ENCODE measurements around the gene LAGE3. TPM values are rescaled to one million over a fixed set of nuclear protein-coding genes. Genes with fewer than 3 reads are reported as not detected.
A peak's percentile ranks its signal among the peaks of the same experiment; 100 is the strongest.

Gene LAGE3
- total and polyA plus RNA-seq, 10 donors, result 11.8 to 27.7 (median 19.4) TPM

GRCh38 chrX:154441984-154442707, 36.9 kb downstream of the LAGE3 start:
- TF ChIP-seq POLR2AphosphoS5 (IDR thresholded peaks at IDR 0.05), result no peak
- no peak for TF ChIP-seq CTCF (IDR thresholded peaks at IDR 0.05 in 8 of 11, conservative IDR thresholded peaks at IDR 0.05 in 3 of 11)
- TF ChIP-seq POLR2A (IDR thresholded peaks at IDR 0.05), result no peak
- Histone ChIP-seq H3K4me1 (peaks cover 9 to 75% (median 33%) of the 10 kb centered on the region in 6 donors), H3K27me3 (replicated peaks in 1 of 7) (peaks cover 0 to 6% (median 0%) of the 10 kb centered on the region in 7 donors), H3K4me3 (no peak overlapping the region), H3K27ac (peak overlapping the region in 1 of 8 donors; percentile 42), H3K36me3 (peaks cover 0 to 64% (median 18%) of the 10 kb centered on the region in 6 donors), H3K9me3 (no peaks in the 10 kb centered on the region)
- DNase-seq, result peak; percentile 65
- 79 to 95% (median 87%) methylated on average over 8 to 21 of the region's 21 CpGs for WGBS, 5 donors
- intact Hi-C loops (cut with DNase I; ENCODE audit: low total_unique reads), result no loop called here

DNA sequence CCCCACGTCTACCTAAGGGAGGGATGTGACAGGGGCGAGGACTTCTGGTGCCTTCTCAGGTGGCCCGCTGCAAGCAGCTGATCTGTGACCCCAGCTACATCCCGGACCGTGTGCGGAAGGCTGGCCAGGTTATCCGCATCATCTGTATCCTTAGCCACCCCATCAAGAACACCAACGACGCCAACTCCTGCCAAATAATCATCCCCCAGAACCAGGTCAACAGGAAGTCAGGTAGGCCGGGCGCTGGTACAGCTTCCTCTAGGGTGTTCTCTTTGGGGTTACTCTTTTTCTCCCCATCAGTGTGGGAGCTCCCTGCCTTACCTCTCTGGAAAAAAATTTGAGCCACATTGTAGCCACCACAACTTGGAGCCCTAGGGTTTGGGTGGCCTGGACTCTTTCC, 37.5 kb downstream of the LAGE3 start:
- Histone ChIP-seq H3K36me3 (peaks cover 0 to 59% (median 18%) of the 10 kb centered on the region in 6 donors), H3K4me1 (peaks cover 9 to 75% (median 33%) of the 10 kb centered on the region in 6 donors), H3K27me3 (replicated peaks in 1 of 7) (peaks cover 0 to 6% (median 0%) of the 10 kb centered on the region in 7 donors), H3K27ac (peak overlapping the region in 2 of 8 donors; percentile 32 to 42), H3K9me3 (no peaks in the 10 kb centered on the region), H3K4me3 (no peak overlapping the region)
- peak; percentile 71 for DNase-seq
- WGBS, 5 donors, result 82 to 95% (median 87%) methylated on average over 7 to 11 of the region's 11 CpGs
- intact Hi-C loops (cut with DNase I; ENCODE audit: low total_unique reads), result no loop called here
- TF ChIP-seq POLR2A (IDR thresholded peaks at IDR 0.05) (no peak), POLR2AphosphoS5 (IDR thresholded peaks at IDR 0.05) (no peak), CTCF (IDR thresholded peaks at IDR 0.05 in 8 of 11, conservative IDR thresholded peaks at IDR 0.05 in 3 of 11) (no peak)

DNA sequence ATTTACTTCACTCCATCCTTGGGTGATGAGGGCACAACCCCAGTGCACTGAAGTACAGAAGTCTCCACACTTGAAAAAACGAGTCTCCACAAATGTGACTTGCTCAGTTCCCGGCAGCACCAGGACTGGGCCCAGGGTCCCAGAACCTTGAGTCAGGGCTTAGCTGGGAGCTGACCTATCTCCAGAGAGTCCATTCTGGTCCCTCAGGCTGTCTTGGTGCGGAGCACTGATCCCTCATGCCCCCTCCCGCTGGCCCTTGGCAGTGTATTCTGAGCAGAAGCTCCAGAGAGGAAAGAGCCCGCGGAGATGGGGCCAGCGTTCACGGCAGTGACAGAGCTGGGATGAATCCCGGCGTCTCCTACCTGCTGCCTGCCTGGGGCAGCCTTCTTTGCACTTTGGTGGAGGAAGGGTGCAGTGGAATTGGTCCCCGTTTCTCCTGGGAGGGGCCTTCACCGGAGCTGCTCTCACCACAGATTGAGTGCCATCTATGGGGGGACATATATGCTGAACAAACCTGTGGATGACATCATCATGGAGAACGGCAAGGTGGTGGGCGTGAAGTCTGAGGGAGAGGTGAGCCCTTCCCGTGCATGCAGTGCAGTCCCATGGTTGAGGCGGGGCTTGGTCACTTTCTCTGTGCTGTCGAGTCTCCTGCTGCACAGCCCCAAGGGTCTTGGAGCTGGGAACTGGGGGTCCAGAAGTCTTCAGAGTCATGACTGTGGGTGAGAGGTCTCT, 38.3 kb downstream of the LAGE3 start:
- Histone ChIP-seq H3K27me3 (replicated peaks in 1 of 7) (peaks cover 0 to 6% (median 0%) of the 10 kb centered on the region in 7 donors), H3K9me3 (no peaks in the 10 kb centered on the region), H3K4me3 (no peak overlapping the region), H3K36me3 (peaks cover 0 to 54% (median 18%) of the 10 kb centered on the region in 6 donors), H3K27ac (peak overlapping the region in 2 of 8 donors; percentile 32 to 42), H3K4me1 (peaks cover 9 to 77% (median 33%) of the 10 kb centered on the region in 6 donors)
- WGBS, 5 donors, result 86 to 91% (median 90%) methylated on average over 10 to 17 of the region's 17 CpGs
- DNase-seq, result peak; percentile 65
- TF ChIP-seq POLR2A (IDR thresholded peaks at IDR 0.05) (no peak), POLR2AphosphoS5 (IDR thresholded peaks at IDR 0.05) (no peak), CTCF (IDR thresholded peaks at IDR 0.05 in 8 of 11, conservative IDR thresholded peaks at IDR 0.05 in 3 of 11) (no peak)
- intact Hi-C loops (cut with DNase I; ENCODE audit: low total_unique reads), result no loop called here

DNA sequence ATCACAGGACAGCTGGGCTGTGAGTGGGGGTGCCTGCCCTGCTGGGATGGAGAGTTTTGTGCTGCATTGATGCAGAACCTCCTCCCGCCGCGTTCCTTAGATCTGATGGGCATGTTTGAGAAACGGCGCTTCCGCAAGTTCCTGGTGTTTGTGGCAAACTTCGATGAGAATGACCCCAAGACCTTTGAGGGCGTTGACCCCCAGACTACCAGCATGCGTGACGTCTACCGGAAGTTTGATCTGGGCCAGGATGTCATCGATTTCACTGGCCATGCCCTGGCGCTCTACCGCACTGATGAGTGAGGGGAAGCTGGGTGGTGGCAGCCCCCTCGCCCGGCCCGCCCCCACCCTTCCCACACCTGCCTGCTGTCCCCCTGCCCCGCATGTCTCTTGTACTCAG, 39.2 kb downstream of the LAGE3 start:
- TF ChIP-seq CTCF (IDR thresholded peaks at IDR 0.05 in 8 of 11, conservative IDR thresholded peaks at IDR 0.05 in 3 of 11) (no peak), POLR2A (IDR thresholded peaks at IDR 0.05) (no peak), POLR2AphosphoS5 (IDR thresholded peaks at IDR 0.05) (no peak)
- Histone ChIP-seq H3K36me3 (peaks cover 0 to 61% (median 21%) of the 10 kb centered on the region in 6 donors), H3K4me3 (no peak overlapping the region), H3K27me3 (replicated peaks in 1 of 7) (peaks cover 0 to 6% (median 0%) of the 10 kb centered on the region in 7 donors), H3K4me1 (peaks cover 9 to 70% (median 25%) of the 10 kb centered on the region in 6 donors), H3K27ac (no peak overlapping the region), H3K9me3 (no peaks in the 10 kb centered on the region)
- WGBS, 5 donors, result 87 to 94% (median 89%) methylated on average over 8 to 18 of the region's 18 CpGs
- DNase-seq, result no peak
- intact Hi-C loops (cut with DNase I; ENCODE audit: low total_unique reads), result no loop called here

Measured in spleen (tissue), 11 donors.